T-helper 17 cell (primary cell): Measurements from ENCODE around the gene KCNMA1. TPM values are rescaled to one million over a fixed set of nuclear protein-coding genes. Genes with fewer than 3 reads are reported as not detected.

Experiments
- ATAC-seq: fragments of 150-1000 bp; cut with Tn5 transposase; 2 replicates; pipeline ENCODE4 v1.10.0; 2021; ENCODE audit warnings: mild to moderate bottlenecking, moderate library complexity
- DNase-seq, 3 donors: peaks; one replicate each; pipeline versions ENCODE4 v3.0.0 to v3.0.0-alpha.2; 2020 to 2021
- H3K9me3 ChIP-seq: one replicate; pipeline ENCODE4 v1.7.0; 2013; ENCODE audit warnings: low read length, mild to moderate bottlenecking; ENCODE audit not compliant: control insufficient read depth, poor library complexity, severe bottlenecking
- H3K27ac Mint-ChIP-seq: one replicate; pipeline ENCODE4 v1.8.0; 2022; ENCODE audit warnings: mild to moderate bottlenecking, moderate library complexity, mixed read lengths
- H3K27me3 Mint-ChIP-seq: one replicate; pipeline ENCODE4 v1.8.0; 2022; ENCODE audit warnings: mixed read lengths
- H3K36me3 Mint-ChIP-seq: one replicate; pipeline ENCODE4 v1.8.0; 2022; ENCODE audit warnings: low read depth, mixed read lengths
- H3K4me1 Mint-ChIP-seq: one replicate; pipeline ENCODE4 v1.8.0; 2022; ENCODE audit warnings: mild to moderate bottlenecking, mixed read lengths
- H3K4me3 Mint-ChIP-seq: one replicate; pipeline ENCODE4 v1.8.0; 2022; ENCODE audit warnings: mild to moderate bottlenecking, moderate library complexity, mixed read lengths
- total RNA-seq, 4 donors: library from RNA in 2 of 4; stranded (reverse) in 2 of 4; gene quantifications; one replicate each; pipeline ENCODE4 v1.2.3 and lab custom pipeline; 2022 to 2026

Gene KCNMA1
- total RNA-seq, 2 donors from 2014 or later, result 0.27 TPM; not detected in 1

- ATAC-seq (no peak), DNase-seq (no peak)
- peak overlapping the region; percentile 63 for H3K27ac Mint-ChIP-seq
- H3K36me3 Mint-ChIP-seq, result no peaks in the 10 kb centered on the region
- no peak overlapping the region for H3K4me3 Mint-ChIP-seq
- no peaks in the 10 kb centered on the region for H3K9me3 ChIP-seq
- H3K4me1 Mint-ChIP-seq, result peaks cover 6% of the 10 kb centered on the region
- peaks cover 17% of the 10 kb centered on the region for H3K27me3 Mint-ChIP-seq
These were observed 600.4 kb downstream of the KCNMA1 start for GRCh38 chr10:77036993-77037734.

- Mint-ChIP-seq H3K27ac (no peak overlapping the region), H3K4me3 (no peak overlapping the region), H3K27me3 (peaks cover 20% of the 10 kb centered on the region), H3K36me3 (no peaks in the 10 kb centered on the region), H3K4me1 (peaks cover 7% of the 10 kb centered on the region)
- H3K9me3 ChIP-seq, result no peaks in the 10 kb centered on the region
- DNase-seq (no peak), ATAC-seq (no peak)
These were observed 601.3 kb downstream of the KCNMA1 start for GRCh38 chr10:77036276-77036675.

DNA sequence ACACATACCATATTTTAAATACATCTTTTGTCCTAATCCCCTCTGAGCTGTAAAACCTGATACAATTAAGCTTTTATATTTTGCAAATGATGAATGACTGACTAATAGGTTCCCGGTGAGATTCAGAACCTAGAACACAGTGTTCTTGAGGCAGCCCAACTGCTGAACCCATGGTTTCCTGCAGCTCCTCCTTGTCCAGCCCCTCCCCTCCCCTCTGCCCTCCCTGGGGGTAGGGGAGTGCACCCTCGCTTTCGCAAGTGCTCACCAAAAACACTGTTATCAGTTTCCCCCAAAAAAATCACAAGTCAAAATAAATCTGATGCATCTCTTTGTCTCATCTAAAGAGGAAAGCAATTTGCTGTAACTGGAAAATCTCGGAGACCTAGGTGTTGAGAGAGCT, 602.8 kb downstream of the KCNMA1 start:
- Mint-ChIP-seq H3K27ac (no peak overlapping the region), H3K4me3 (no peak overlapping the region), H3K27me3 (peaks cover 23% of the 10 kb centered on the region), H3K36me3 (no peaks in the 10 kb centered on the region), H3K4me1 (peaks cover 9% of the 10 kb centered on the region)
- ATAC-seq, result no peak
- H3K9me3 ChIP-seq, result no peaks in the 10 kb centered on the region
- no peak for DNase-seq

DNA sequence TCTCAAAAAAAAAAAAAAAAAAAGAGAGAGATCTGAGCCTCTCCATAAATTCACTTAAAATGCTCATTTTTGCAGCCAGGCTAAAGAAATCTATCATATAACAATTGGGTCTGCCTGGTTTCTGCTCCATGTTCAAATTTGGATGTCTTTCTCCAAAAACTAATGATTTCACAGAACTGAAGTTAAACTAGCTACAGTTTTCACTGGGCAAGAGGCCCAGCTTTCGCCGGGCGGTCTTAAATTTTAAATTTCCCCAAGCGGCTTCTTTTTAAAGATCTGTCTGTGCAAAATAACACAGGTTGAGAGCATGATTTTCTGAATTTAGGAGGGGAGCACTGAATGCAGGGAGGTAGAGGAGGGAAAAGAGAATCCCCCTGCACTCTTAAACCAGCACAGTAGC, 603.4 kb downstream of the KCNMA1 start:
- ATAC-seq (no peak), DNase-seq (no peak)
- no peak overlapping the region for H3K4me3 Mint-ChIP-seq
- peaks cover 9% of the 10 kb centered on the region for H3K4me1 Mint-ChIP-seq
- no peaks in the 10 kb centered on the region for H3K36me3 Mint-ChIP-seq
- no peak overlapping the region for H3K27ac Mint-ChIP-seq
- H3K27me3 Mint-ChIP-seq, result peaks cover 29% of the 10 kb centered on the region
- no peaks in the 10 kb centered on the region for H3K9me3 ChIP-seq

DNA sequence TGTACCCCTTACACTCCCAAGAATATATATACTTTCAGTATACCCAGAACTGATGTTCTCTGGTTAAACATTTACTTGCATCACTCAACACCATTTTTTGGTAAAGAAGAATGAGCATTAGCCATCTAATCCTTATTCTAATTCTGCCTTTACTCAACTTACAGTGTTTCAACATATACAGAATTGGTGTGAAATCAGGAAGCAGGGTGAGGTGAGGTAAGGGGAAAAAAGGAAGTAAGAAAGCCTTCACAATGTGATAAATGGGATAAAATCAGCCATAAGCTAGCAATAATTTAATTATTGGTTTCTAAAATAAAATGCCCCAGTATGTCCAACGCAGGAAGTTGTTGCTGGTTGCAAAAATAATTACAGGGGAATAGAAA, 605.4 kb downstream of the KCNMA1 start:
- H3K36me3 Mint-ChIP-seq, result no peaks in the 10 kb centered on the region
- H3K4me1 Mint-ChIP-seq, result peaks cover 7% of the 10 kb centered on the region
- H3K9me3 ChIP-seq, result no peaks in the 10 kb centered on the region
- no peak for ATAC-seq
- H3K27ac Mint-ChIP-seq, result no peak overlapping the region
- no peak overlapping the region for H3K4me3 Mint-ChIP-seq
- no peak for DNase-seq
- H3K27me3 Mint-ChIP-seq, result peaks cover 42% of the 10 kb centered on the region

DNA sequence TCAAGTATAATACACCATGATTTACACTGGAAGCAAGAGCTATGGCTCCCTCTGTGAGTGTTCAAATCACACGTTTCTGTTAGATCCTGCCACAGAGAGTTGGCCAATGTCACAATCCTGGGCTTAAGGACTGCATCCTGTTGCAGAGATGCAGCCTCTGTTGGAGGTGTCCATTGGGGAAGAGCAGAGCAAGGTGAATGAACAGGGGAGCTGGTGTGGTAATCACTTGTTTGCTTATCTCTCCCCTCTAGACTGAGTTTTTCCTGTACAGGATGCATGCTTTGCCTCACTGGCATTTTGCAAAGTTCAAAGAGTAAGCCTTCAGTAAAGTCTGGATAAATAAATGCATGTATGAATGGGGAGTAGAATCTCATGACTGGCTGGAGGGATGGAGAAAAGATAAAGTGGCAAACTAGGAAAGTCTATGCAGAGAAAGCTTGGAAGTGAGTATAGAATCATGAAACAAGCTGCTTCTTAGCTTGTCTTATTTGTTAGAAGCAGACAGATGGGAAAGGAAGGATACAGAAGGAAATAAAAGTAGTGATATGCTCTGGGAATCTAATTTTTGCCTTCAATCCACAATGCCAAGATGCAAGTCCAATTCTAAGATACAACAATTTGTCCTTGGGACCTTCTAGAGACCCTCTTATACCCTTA, 605.9 kb downstream of the KCNMA1 start:
- ATAC-seq, result no peak
- DNase-seq, result no peak
- no peaks in the 10 kb centered on the region for H3K9me3 ChIP-seq
- Mint-ChIP-seq H3K27ac (no peak overlapping the region), H3K4me1 (peaks cover 7% of the 10 kb centered on the region), H3K4me3 (no peak overlapping the region), H3K27me3 (peaks cover 46% of the 10 kb centered on the region), H3K36me3 (no peaks in the 10 kb centered on the region)

DNA sequence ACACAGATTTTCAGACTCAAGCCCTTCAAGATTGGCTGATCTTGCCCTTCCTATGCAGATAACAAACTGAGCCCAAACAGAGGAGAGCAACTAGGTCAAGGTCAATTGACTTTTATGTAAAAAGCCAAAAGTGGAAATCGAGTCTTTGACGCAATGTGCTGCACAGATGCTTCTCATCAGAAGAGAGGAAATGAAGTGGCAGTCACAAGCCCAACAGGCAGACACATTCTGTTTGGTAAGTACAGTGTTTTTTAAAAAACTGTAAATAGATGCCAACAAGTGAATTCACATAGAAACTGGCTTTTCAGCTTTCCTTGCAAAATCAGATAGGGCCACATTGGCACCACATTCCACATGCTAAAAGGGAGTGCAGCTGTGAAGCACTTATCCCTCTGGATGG, 606.6 kb downstream of the KCNMA1 start:
- Mint-ChIP-seq H3K27ac (no peak overlapping the region), H3K4me1 (peaks cover 7% of the 10 kb centered on the region), H3K36me3 (no peaks in the 10 kb centered on the region), H3K4me3 (no peak overlapping the region), H3K27me3 (peaks cover 47% of the 10 kb centered on the region)
- ATAC-seq (no peak), DNase-seq (no peak)
- no peaks in the 10 kb centered on the region for H3K9me3 ChIP-seq

- no peak overlapping the region for H3K27ac Mint-ChIP-seq
- H3K4me3 Mint-ChIP-seq, result no peak overlapping the region
- no peak for DNase-seq
- peaks cover 46% of the 10 kb centered on the region for H3K27me3 Mint-ChIP-seq
- no peak for ATAC-seq
- H3K4me1 Mint-ChIP-seq, result peaks cover 7% of the 10 kb centered on the region
- no peaks in the 10 kb centered on the region for H3K9me3 ChIP-seq
- no peaks in the 10 kb centered on the region for H3K36me3 Mint-ChIP-seq
These were observed 607.6 kb downstream of the KCNMA1 start for GRCh38 chr10:77029777-77030717.

DNA sequence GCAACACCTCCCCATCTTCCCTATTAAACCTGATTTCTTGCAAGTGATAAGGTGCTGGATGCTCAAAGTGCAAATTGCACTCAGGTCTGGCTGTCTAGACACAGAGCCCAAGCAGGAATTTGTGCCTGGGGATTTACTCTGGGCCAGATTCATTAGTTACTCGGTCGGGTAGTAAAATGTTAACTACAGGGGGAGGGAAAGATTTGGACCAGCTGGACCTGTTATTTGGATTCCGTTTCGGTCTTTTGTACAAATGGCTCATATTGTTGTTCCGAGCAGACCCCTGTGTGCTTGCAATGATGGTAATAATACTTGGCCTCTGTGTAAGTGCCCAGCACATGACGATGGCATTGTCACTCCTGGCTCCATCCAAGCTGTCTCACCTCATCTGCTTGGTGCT, 609.6 kb downstream of the KCNMA1 start:
- Mint-ChIP-seq H3K4me1 (peaks cover 7% of the 10 kb centered on the region), H3K36me3 (no peaks in the 10 kb centered on the region), H3K4me3 (no peak overlapping the region), H3K27ac (no peak overlapping the region), H3K27me3 (peaks cover 62% of the 10 kb centered on the region)
- no peak for DNase-seq
- ATAC-seq, result no peak
- no peaks in the 10 kb centered on the region for H3K9me3 ChIP-seq

- Mint-ChIP-seq H3K4me3 (no peak overlapping the region), H3K27me3 (peaks cover 62% of the 10 kb centered on the region), H3K27ac (no peak overlapping the region), H3K4me1 (peaks cover 7% of the 10 kb centered on the region), H3K36me3 (no peaks in the 10 kb centered on the region)
- DNase-seq, result no peak
- ATAC-seq, result no peak
- H3K9me3 ChIP-seq, result no peaks in the 10 kb centered on the region
These were observed 610.0 kb downstream of the KCNMA1 start for GRCh38 chr10:77027576-77027975.

- Mint-ChIP-seq H3K27me3 (peaks cover 62% of the 10 kb centered on the region), H3K36me3 (no peaks in the 10 kb centered on the region), H3K4me3 (no peak overlapping the region), H3K4me1 (peaks cover 7% of the 10 kb centered on the region), H3K27ac (no peak overlapping the region)
- no peak for DNase-seq
- ATAC-seq, result no peak
- H3K9me3 ChIP-seq, result no peaks in the 10 kb centered on the region
These were observed 610.5 kb downstream of the KCNMA1 start for GRCh38 chr10:77027141-77027540.

- Mint-ChIP-seq H3K4me3 (no peak overlapping the region), H3K27ac (no peak overlapping the region), H3K27me3 (peaks cover 68% of the 10 kb centered on the region), H3K4me1 (peaks cover 2% of the 10 kb centered on the region), H3K36me3 (no peaks in the 10 kb centered on the region)
- no peak for DNase-seq
- ATAC-seq, result no peak
- no peaks in the 10 kb centered on the region for H3K9me3 ChIP-seq
These were observed 611.5 kb downstream of the KCNMA1 start for GRCh38 chr10:77026148-77026547.

- no peaks in the 10 kb centered on the region for H3K9me3 ChIP-seq
- Mint-ChIP-seq H3K36me3 (no peaks in the 10 kb centered on the region), H3K4me3 (no peak overlapping the region), H3K27ac (no peak overlapping the region), H3K27me3 (peaks cover 61% of the 10 kb centered on the region), H3K4me1 (no peaks in the 10 kb centered on the region)
- DNase-seq (no peak), ATAC-seq (no peak)
These were observed 613.1 kb downstream of the KCNMA1 start for GRCh38 chr10:77024461-77024860.
